Astrocyte of the cerebellum (primary cell): ENCODE measurements around the gene PKN1.

Source experiments
- DNase-seq: peaks from one replicate; pipeline ENCODE4 v3.0.0-alpha.2; 2011; ENCODE audit warnings: low read depth
- H3K4me3 ChIP-seq: 2 replicates; pipeline ENCODE4 v1.5.1; 2011; ENCODE audit warnings: mild to moderate bottlenecking, low read depth, low read length, moderate library complexity
- in situ Hi-C: cut with HindIII; loops from 2 replicates; pipeline ENCODE4 v1.10.0; 2017; ENCODE audit warnings: low sequenced_read_pairs
- TF ChIP-seq, protein P1 (sequence below): IDR thresholded peaks from 2 replicates; pipeline ENCODE4 v1.5.1; 2012; ENCODE audit warnings: low read length, low read depth, moderate library complexity, mild to moderate bottlenecking; ENCODE audit errors: missing control alignments

The PKN1 gene

DNA sequence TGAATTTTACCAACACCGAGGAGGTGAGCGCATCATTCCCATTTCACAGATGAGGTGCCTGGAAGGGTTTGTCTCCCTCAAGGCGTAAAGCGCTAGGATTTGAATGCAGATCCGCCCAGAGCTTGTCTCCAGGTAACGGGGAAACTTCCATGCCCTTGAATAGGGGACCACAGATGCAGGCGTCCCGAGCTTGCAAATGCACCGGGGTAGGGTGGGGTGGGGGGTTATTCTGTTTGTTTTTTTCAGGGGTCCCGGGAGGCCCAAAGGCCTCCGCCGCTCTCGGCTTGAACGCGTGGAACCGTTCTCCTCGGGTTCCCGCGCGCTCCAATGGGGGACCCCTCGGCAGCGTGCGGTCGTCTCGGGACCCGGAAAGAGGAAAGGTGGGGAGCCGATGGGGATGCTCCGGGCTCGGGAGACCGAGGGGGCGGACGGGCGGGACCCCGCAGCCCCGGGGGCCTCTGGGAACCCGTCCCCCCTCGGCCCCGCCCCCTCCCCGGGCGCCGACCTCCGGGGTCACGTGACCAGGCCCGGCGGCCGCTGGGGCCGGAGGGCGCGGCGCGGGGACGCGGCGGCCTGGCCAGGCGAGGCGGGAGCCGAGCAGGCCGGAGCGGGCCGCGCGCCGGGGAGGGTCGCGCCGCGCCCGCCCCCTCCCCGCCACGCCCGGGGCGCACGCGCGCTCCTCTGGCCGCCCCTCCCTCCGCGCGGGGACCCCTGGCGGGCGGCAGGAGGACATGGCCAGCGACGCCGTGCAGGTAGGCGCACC lies at the start of gene PKN1:
Gene PKN1 (plus strand): TSS at position 516 of the 763 bp plus-strand sequence. CDS start 216 bp downstream, at position 732.
- in situ Hi-C loops, result no loop called here
- no peak for DNase-seq
- H3K4me3 ChIP-seq, result peak within 1 kb of the TSS; percentile 64
- TF ChIP-seq, protein P1, sequence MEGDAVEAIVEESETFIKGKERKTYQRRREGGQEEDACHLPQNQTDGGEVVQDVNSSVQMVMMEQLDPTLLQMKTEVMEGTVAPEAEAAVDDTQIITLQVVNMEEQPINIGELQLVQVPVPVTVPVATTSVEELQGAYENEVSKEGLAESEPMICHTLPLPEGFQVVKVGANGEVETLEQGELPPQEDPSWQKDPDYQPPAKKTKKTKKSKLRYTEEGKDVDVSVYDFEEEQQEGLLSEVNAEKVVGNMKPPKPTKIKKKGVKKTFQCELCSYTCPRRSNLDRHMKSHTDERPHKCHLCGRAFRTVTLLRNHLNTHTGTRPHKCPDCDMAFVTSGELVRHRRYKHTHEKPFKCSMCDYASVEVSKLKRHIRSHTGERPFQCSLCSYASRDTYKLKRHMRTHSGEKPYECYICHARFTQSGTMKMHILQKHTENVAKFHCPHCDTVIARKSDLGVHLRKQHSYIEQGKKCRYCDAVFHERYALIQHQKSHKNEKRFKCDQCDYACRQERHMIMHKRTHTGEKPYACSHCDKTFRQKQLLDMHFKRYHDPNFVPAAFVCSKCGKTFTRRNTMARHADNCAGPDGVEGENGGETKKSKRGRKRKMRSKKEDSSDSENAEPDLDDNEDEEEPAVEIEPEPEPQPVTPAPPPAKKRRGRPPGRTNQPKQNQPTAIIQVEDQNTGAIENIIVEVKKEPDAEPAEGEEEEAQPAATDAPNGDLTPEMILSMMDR, result no peak

- in situ Hi-C loops, result no loop called here
- DNase-seq, result no peak
- TF ChIP-seq, protein P1, result no peak
- no peak overlapping the region for H3K4me3 ChIP-seq
Observed at GRCh38 chr19:14383661-14384555, 49.2 kb upstream of the PKN1 start.

DNA sequence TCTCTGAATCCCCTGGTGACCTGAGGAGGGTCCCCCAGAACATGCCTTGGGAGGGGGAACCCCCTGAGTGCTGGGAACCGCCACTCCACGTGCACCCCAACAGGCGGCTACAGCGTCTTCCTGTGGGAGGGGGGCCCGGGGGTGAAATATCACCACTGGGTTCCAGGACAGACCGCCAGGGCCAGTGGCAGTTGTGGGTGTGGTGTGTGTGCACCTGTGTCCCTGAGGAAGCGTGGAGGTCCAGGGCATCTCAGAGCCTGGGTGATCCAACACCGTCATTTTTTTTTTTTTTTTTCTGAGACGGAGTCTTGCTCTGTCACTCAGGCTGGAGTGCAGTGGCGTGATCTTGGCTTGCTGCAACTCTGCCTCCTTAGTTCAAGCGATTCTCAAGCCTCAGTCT lies 47.6 kb upstream of the PKN1 start:
- TF ChIP-seq, protein P1, result no peak
- no peak overlapping the region for H3K4me3 ChIP-seq
- no peak for DNase-seq
- in situ Hi-C loops, result no loop called here

DNA sequence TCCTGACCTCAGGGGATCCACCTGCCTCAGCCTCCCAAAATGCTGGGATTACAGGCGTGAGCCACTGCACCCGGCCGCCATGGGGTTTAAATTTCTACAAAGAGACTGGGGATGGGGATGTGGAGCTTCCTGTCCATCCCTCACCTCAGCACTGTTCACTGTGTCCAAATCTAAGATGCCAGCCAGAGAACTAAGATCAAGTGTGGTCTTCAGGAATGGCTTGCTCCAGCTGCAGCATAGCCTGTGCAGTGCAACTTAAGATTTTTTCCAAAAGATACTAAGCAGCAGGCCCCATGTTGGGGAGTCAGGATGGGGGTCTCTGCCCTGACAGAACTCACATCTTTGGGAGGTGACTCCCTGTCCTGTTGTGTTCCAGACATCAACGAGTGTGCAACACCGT lies 42.6 kb upstream of the PKN1 start:
- in situ Hi-C loops, result no loop called here
- TF ChIP-seq, protein P1, result no peak

GRCh38 chr19:14391156-14391821 lies 41.8 kb upstream of the PKN1 start:
- no peak for DNase-seq
- no peak overlapping the region for H3K4me3 ChIP-seq
- TF ChIP-seq, protein P1, result no peak
- in situ Hi-C loops, result no loop called here

More for the DNA sequence above, 42.6 kb upstream of the PKN1 start:
- no peak for DNase-seq
- no peak overlapping the region for H3K4me3 ChIP-seq

GRCh38 chr19:14393329-14393728 lies 39.8 kb upstream of the PKN1 start:
- DNase-seq, result no peak
- TF ChIP-seq, protein P1, result no peak
- H3K4me3 ChIP-seq, result no peak overlapping the region
- in situ Hi-C loops, result no loop called here
